T follicular helper cell (primary cell): ENCODE data around the gene MBNL2.

ENCODE experiments used
- DNase-seq: peaks from one replicate; pipeline ENCODE4 v3.0.0-alpha.2; 2020; ENCODE audit warnings: low read depth

The MBNL2 gene

DNA sequence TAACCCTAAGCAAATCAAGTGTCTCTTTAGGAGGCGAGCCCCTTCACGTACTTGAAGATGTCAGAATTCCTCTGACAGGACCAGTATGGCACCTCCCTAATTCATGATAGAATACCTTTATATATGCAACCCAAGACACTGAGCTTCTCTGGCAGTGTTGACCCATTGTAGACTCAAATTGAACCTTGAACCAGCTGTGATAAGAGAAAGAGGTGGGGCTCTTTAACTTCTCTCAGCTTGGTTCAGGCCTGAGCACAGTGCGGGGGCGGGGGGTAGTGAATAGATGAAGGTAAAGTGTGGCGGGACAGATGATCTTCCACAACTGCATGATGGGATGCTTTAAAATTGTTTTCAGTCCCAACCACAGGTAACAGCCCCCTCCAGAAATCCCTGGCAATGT is 12.1 kb downstream of the MBNL2 start:
- DNase-seq, result no peak

DNA sequence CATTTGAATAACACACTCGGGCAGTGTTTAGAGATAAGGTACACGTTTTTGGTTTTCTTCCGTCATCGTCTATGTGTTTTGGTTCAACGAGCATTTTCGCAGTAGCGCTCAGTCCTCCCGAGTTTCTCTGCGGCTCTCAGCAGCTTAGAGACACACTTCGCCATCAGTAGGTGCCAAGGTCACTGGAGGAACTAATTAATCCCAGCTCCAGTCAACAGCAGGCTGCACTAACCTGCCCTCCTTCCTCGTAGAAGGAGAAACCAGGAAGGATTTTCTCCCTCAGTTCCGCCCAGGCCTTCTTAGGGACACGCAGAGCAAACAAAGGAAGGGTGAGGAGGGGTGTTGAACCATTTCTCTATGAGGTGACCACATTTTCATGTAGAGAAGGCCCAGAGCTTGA is 12.6 kb downstream of the MBNL2 start:
- DNase-seq, result no peak

DNA sequence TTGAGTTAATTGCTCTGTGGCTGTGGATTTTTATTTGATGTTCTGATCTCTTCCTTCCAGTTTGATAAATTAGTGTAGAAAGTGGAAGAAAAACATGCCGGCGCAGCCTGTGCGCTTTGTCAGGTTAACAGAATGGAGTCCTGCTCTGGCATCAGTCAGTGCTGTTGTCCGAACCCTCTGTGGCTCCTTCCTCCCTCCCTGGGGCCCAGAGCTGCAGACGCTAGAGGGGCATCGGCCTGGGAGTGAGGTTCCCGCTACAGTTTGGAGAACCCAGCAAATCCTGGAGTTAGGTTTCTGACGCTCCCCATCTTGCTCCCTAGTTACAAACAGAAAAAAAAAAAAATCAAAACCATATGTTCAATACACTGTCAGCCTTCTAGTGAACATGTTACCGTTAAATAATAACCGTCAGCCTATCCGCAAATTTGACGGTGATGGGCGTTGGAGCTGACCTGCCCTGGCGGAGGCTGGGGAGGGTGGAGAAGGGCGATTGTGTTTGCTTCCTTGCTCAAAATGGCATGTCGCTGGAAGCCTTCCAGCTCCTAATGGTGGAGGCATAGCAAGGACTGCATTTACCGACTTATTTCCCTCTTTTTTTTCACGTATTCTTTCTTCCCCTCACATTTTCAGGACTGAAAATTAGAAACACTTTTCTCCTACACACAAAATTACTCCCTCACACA is 13.6 kb downstream of the MBNL2 start:
- DNase-seq, result no peak

DNA sequence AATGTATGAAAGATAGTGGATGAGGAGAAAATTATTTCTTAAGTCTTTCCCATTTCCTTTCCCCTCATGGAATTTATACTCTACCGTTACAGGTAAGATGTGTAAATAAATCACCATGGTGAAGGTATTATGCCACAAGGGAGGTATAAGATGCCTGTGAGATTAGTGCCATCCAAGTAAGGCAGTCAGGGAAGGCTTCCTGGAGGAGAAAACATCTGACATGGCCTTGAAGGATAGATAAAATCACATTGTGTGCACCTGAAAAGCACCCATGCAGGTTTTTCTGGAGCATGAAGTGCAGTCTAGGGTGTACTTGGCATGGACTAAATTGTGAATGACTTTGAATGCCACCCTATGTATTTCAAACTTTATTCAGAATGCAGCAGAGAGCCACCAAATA is 15.3 kb downstream of the MBNL2 start:
- no peak for DNase-seq

DNA sequence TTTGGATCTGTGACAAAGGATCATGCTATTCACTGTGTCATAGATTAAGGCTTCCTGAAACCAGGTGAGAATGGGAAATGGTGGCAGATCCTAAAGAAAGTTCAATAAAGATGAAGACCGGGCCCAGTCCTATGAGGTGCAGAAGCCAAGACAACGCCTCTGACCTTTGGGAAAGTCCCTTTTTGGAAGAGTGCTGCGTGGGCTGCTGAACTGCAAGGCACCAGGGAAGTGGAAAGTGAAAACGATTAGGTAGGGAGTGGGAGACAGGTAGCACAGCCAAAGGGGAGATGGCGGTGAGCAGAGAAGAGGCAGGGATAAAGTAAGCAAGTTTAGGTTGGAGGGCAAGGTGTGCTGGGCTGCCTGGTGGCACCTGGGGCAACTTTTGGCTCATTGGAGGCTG is 16.3 kb downstream of the MBNL2 start:
- no peak for DNase-seq

DNA sequence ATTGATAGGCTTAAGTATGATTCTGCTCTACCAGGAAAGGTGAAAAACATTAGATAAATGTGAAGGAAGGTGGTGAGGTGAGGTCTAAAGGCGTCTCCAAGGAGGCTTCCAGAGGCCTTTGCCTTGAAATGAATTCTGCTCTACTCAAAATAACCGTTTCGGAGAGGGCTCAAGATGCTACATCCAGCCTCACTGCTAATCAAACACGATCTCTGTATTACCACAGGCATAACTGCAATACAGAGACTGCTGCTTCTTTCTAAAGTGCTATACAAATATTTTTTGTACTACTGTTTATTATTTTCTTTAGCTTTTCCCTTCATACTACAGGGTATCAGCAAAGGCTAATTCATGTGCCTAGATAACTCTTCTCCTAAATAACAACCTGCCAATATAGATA is 16.8 kb downstream of the MBNL2 start:
- DNase-seq, result no peak

DNA sequence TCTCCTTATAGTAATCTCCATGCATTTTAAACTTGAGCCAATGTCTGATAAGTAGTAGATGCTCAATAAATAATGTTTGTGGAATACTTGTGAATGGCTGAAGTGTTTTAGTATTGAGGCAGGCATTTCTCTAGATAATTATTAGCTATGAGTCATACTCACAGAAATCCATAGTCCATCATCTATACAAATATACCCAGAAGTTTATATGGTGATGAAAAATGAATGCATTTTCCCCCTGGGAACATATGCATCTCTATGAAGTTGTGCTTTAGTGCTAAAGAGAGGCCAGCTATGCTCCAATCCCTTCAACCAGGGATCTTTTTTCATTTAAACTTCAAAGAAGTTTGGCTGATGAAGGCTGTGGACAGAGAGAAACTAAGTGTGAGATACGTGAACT is 17.2 kb downstream of the MBNL2 start:
- no peak for DNase-seq

DNA sequence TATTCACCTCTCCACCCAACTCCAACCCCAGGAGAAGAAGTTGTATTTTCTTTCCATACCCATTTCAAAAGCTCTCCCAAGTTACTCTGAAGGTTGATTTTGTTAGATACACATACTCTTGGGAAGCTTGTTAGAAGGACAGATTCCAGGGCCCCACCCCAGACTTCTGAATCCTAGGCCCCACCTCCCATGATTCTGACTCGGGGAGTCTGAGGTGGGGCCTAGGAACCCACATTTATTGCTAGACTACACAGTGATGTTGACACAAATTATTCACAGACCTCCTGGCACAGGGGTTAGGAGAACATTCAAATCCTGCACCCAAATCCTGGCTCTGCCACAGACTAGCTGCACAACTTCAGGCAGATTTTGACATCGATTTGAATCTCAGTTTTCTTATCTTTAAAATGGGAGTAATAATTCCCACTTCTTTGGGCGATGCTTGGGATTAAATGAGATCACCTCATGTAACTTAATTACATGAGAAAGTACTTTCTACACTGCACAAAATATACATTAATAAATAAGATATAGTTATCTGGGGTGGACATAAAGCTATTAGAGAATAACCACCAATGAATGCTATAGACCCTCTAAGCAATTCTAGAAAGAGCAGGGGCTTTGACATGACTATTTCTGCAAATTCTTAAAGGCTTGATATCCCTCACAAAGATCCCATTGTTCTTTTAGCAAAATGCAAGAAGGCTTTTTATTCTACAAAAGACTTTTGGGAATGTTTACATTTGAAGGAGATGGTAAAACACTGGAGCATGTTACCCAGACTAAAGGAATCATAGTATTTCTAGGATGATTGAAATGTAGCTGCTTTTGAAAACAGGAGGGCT is 18.0 kb downstream of the MBNL2 start:
- DNase-seq, result no peak

DNA sequence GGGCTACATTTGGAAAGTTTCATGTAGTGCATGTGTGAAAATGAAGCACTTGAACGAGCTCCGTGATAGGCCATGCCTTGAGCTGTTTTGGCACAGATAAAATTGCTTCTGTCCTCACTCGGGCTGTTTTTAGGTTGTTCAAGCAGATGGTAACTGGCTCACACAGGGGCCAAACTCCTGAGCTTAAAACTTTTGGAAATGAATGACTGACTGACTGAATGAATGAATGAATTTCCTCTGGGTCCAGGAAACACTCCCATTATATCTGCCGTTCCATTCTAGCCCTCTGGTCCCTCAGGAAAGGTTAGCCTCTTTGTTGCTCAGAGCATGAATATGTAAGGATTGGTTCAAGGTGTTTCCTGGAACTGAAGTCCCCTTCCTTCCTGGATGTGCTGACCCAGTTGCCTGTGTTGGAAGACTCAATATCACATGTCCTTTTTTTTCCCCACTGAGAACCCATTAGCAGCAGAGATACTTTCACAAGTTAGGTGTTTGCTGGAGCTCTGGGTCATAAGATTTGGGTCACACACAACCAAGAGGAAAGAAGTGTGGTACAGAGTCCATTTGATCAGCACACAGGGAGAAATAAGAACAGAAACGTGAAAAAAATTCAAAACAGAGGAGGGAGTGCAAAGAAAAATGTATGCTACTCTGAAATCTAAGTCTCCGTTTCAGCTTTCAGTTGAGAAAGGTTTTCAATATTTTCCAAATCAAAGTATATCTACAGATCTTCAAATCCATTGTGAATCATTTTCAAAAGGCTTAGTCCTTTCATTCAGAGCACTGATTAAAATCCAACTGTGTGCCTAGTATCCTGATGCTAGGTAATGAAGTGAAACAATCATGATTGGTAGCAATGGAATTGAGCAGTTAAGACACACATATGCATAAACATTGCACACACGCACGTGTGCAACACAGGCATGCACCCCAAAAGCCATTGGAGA is 18.9 kb downstream of the MBNL2 start:
- no peak for DNase-seq

DNA sequence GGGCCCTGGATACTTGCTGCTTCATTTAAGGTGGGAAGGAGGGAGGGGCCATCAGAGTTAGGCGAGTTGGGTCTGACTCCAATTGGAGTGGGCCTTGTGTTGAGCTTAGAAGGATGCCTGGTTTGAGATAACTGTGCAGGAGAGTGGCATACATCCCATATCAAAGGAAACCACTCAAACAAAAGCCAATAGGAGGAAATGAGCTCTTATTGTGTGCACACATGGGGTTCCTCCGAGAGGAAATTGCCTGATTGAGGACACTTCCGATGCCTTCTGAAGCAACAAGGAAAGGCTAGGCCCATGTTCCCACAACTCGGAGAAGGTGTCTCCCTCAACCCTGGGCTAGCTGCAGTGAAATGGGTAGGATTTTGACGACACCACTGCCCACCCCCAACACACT is 19.6 kb downstream of the MBNL2 start:
- DNase-seq, result no peak

DNA sequence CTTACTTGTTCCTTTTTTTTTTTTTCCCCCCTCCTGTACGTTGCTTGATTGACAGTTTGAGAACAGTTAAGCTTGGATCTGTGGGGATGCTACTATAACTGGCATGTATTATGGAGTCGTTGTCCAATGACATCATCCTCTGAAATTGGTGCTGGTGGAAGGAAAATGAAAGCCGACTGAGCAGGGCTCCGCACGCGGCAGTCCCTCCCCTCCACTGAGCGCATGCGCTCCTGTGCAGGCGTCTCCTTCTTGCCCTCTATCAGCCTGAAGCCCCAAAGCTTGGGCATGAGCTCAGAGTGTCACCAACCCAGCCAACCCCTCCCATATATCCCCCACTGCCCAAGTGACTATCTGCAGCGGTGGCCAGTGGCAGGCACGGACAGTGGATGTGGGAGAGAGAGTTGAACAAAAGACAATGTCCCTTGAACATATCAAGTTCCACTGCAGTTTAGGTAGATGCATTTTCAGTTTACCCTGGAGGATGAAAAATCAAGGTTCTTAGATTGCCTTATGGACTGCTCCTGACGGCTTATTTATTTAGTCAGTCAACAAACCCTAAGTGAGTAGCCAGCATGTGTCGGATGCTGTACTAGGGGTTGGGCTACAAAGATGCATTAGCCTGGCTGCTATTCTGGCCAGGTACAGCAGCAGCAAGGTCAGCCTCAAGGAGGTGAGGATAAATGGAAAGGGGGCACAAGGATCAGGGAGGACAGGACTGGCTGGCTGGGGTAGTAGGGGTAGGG is 20.8 kb downstream of the MBNL2 start:
- no peak for DNase-seq

DNA sequence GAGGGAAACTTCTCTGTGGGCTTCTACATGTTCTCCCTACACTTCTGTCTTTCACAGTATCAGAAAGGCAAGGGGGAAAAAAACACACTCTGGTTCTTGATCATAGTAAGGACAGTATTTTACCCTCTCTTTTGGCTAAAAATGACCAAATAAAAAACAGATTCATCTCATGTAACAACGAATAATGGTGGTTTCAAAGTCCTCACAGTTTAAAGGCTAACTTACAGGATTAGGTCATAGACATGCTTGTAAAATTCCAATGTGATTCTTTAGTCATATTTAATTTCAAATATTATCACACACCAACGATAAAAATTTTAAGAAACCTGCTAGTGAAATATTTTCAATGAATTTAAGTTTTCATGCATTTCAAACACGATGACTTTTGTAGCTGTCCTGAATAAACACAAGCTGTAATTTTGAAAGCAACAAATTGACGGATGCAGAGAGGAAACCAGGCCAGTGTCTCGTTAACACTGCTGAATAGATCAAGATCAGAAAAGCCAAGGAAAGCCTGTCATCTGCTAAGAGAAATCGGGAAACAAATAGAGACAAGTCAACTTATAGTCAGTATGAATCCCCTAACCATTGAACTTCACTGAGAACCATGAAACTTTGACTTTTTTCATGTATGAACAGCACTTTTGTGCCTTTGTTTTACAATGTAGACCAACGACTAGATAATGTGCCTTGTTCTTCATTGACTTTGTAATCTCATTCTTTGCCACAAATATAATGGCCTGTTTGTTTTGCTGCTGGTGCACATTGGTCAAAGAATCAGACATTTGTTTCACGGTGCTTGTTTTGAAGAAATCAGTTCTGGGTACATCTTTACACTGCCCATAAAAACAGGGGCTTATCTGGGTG is 22.0 kb downstream of the MBNL2 start:
- no peak for DNase-seq

DNA sequence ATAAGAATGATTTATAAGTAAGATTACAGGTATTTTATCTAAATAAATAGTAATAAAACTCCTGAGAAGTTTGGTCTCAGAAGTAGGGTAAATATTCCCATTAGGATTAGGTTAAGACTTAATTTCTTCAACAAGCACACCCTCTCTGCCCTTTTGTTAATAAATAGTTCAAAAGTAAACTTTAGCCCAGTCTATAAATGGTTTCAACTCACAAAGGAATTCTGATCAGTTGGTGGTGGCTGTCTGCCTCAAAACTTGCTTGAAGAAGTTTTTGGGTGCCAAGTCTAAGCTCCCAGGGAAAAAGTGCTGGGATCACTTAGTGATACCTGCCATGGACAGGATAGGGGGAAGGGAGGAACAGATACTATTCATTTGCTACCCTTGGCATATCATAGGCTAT is 22.9 kb downstream of the MBNL2 start:
- no peak for DNase-seq

DNA sequence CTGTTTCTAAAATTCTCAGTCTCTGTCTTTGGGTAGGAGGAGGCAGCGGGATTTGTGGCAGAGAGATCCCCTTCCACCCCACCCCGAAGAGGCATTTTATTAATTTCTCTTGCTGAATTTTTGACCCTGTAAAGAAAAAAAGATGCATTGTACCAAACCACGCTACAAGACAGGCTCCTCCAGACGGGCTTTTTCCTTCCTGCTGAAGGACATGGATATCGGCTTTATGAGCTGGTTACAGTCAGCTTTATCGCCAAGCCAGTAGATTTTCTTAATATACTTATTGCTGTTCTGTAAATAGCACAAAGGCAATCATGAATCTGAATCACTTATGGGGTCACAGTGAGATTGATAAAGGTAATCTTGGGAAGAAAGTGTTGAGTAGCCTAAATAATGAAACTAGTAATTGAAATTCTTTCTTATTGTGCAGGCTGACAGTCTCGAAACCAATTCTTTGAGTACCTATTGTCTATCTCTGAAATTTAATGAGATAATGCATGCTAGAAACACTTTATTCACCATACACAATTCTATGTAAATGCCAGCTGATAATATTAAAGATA is 24.5 kb downstream of the MBNL2 start:
- DNase-seq, result no peak

DNA sequence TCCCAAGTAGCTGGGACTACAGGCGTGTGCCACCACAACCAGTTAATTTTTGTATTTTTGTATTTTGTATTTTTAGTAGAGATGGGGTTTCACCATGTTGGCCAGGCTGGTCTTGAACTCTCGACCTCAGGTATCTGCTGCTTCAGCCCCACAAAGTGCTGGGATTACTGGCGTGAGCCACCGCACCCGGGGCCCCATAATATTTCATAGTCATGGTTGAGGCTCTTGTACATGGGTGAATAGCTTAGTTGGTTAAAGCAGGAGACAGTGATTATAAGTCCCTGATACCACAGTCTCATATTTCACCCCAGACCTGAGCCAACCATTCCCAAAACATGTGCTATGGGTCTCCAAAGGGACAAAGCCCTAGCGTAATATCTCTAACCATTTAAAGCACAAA is 26.1 kb downstream of the MBNL2 start:
- DNase-seq, result no peak

DNA sequence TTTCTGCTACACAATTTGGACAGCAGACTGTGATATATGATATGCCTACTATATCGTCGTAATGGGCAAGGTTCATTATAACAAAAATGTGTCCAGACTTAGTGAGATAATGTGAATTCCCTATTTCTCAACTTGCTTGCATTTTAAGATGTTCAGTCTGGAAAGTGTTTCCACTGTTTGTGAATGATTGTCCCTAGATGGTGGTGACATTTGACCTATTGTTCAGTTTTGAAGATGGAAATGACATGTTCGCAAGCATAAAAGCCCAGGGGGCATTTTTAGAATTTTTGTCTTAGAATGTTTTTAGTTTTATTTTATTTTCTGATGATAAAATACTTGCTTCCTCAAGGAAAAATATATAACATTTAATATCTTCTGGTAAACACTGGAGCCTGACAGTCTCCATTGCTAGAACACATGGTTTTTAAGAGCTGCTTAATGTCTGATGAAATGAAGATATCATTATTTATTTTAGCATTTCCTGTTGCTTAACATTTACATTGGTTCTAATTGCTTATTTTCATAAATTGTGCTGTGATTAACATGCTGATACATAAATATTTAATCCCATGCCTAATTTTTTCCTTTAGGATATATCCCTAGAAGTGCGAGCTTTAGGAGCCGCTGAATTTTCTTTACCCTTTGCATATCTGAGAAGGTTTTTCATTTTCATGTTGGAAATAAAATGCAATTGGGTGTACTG is 27.1 kb downstream of the MBNL2 start:
- DNase-seq, result no peak

DNA sequence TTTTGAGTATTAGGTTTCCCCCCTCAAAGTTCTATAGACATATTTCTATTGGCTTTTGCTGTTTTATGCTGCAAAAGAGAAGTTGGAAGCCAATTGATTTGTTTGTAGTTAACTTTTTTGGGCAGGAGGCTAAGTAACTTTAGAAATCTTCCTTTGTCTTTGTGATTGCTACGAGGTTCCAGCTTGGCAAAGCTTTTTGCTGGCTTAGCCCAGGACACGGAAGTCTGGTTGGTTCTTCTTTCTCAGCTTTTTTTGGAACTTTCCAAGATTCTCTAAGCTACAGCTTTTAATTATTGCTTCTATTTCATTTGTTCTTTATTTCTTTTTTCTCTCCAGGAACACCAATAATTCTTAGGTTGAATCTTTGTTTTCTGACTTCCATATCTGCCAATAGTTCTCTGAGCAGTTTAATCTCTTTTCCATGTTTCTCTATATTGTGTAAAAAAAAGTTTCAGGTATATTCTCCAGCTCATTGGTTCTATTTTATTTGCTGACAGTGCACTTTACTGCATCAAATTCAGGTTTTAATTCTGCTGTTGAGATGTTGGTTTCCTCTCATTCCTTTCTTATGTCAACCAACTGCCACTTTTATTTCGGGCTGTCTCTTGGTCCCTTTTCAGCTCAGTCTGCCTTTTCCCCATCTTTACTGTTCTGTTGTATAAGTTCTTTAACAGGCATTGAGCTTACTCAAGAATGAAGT is 27.8 kb downstream of the MBNL2 start:
- DNase-seq, result no peak

DNA sequence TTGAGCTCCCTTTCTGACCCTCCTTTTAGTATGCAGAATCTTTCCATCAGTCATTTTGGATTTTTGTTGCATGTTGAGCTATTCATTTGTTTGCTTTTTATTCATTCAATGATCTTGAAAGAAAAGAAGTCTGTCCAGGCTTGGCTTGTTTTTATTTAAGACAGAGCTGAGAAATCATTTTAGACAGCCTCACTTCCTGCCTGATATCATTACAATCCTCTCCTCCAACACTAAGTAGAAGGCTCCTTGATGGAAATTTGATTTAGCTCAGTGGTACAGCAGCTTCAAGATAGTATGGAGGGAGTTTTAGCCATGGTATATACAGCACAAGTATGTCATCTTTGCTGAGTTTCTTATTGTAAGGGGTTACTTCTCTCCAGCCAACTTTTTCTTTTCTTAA is 28.4 kb downstream of the MBNL2 start:
- DNase-seq, result no peak

DNA sequence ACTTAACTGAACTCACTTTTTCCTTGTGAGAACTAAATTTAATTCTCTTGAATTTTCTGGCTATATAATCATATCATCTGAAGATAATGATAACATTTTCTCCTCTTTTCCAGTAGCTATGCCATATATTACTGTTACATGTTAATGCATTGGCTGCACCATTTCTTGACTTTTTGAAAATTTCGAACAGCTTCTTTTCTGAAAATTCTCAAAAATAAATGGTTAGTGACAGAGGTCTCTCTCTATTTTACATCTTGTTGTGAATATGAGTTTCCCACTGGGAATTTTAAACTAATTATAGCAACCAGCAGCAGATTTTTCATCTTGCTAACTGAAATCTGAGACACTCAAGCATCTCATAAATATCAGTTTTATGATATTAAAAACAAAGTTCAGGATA is 30.6 kb downstream of the MBNL2 start:
- no peak for DNase-seq
